Measurements from ENCODE around the gene HEPH. TPM values are rescaled to one million over a fixed set of nuclear protein-coding genes. Genes with fewer than 3 reads are reported as not detected.
"Not testable (repeated sequence)": the region's sequence is repeated elsewhere in the genome, so short reads cannot be mapped to it uniquely, and the experiment has no call there.

The HEPH gene
- 0.10 and 0.30 TPM in 2 replicates for total RNA-seq (2014; rRNA removed; shearing (Covaris generic))

GRCh38 chrX:66163849-66164411 is at the start of gene HEPH:
HEPH (plus strand) TSS chrX:66164247; CDS start chrX:66170571, 6,324 bp downstream.
- Histone ChIP-seq H3K27ac (no peak within 1 kb of the TSS), H3K27me3 (no peaks in the 10 kb centered on the region), H3K4me3 (no peak within 1 kb of the TSS), H3K36me3 (no peaks in the 10 kb centered on the region), H3K4me1 (no peaks in the 10 kb centered on the region), H3K9me3 (replicated peaks) (no peaks in the 10 kb centered on the region)
- DNase-seq, result no peak

DNA sequence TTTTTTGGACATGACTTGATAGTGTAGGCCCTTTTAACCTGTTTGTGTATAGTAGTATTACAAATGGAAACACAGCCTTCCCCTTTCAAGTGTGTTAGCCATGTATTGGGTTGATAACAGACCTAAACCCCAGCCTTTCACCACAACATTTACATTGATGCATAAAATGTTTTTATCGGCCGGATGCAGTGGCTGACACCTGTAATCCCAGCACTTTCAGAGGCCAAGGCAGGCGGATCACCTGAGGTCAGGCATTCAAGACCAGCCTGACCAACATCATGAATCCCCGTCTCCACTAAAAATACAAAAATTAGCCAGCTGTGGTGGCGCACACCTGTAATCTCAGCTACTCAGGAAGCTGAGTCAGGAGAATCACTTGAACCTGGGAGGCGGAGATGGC is 45.3 kb upstream of the HEPH start:
- not testable (repeated sequence) for DNase-seq, H3K27ac ChIP-seq, H3K4me1 ChIP-seq

DNA sequence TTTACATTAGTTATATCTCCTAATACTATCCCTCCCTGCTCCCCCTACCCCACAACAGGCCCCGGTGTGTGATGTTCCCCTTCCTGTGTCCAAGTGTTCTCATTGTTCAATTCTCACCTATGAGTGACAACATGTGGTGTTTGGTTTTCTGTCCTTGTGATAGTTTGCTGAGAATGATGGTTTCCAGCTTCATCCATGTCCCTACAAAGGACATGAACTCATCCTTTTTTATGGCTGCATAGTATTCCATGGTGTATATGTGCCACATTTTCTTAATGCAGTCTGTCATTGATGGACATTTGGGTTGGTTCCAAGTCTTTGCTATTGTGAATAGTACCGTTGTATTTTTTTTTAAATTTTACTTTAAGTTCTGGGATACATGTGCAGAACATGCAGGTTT is 42.7 kb upstream of the HEPH start:
- H3K9me3 ChIP-seq (replicated peaks); H3K36me3 ChIP-seq; H3K27ac ChIP-seq; H3K4me3 ChIP-seq; H3K27me3 ChIP-seq; DNase-seq; H3K4me1 ChIP-seq: not testable (repeated sequence)

More for the DNA sequence above, 45.3 kb upstream of the HEPH start:
- not testable (repeated sequence) for H3K4me3 ChIP-seq; H3K36me3 ChIP-seq; H3K27me3 ChIP-seq; H3K9me3 ChIP-seq (replicated peaks)

DNA sequence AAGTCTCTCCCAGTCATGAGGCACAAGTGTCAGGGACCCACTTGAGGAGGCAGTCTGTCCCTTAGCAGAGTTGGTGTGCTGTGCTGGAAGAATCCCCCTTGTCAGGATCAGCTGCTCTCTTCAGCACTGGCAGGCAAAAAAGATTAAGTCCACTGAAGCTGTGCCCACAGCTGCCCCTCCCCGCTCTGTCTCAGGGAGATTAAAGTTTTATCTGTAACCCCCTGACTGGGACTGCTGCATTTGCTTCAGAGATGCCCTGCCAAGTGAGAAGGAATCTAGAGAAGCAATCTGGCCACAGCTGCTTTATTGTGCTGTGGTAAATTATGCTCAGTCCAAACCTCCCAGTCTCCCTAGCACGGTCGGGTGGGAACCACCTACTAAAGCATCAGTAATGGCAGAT is 37.4 kb upstream of the HEPH start:
- no peaks in the 10 kb centered on the region for H3K9me3 ChIP-seq (replicated peaks)
- peak in 1 of 2 experiments; percentile 1 for DNase-seq
- no peak overlapping the region for H3K27ac ChIP-seq
- H3K27me3 ChIP-seq, result no peaks in the 10 kb centered on the region
- H3K4me3 ChIP-seq, result no peak overlapping the region
- H3K4me1 ChIP-seq, result no peaks in the 10 kb centered on the region
- no peaks in the 10 kb centered on the region for H3K36me3 ChIP-seq

GRCh38 chrX:66130469-66130868 is 33.6 kb upstream of the HEPH start:
- H3K9me3 ChIP-seq (replicated peaks), result no peaks in the 10 kb centered on the region
- no peak for DNase-seq
- no peak overlapping the region for H3K27ac ChIP-seq
- H3K4me1 ChIP-seq, result no peaks in the 10 kb centered on the region
- no peaks in the 10 kb centered on the region for H3K36me3 ChIP-seq
- no peak overlapping the region for H3K4me3 ChIP-seq
- no peaks in the 10 kb centered on the region for H3K27me3 ChIP-seq

DNA sequence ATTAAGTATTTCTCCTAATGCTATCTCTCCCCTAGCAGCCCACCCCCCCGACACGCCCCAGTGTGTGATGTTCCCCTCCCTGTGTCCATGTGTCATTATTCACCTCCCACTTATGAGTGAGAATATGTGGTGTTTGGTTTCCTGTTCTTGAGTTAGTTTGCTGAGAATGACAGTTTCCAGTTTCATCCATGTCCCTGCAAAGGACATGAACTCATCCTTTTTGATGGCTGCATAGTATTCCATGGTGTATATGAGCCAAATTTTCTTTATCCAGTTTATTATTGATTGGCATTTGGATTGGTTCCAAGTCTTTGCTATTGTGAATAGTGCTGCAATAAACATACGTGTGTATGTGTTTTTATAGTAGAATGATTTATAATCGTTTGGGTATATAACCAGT is 28.8 kb upstream of the HEPH start:
- not testable (repeated sequence) for H3K9me3 ChIP-seq (replicated peaks); DNase-seq; H3K27ac ChIP-seq; H3K4me1 ChIP-seq; H3K36me3 ChIP-seq; H3K4me3 ChIP-seq; H3K27me3 ChIP-seq

DNA sequence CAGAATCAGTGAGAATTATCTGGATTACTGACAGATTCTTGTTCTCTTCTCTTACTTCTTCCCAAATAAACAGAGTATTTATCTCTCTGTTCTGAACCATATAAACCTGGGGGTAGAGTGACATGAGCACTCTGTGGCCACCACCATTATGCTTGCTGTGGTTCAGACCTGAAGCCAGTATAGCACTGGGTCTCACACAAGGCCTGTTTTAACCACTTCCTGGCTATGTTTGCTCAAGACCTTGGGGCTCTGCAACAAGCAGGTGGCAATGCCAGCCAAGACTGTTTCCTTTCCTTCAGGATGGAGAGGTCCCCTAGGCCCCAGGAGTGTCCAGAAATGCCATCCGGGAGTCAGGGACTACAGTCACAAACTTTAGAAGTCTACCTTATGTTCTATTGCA is 21.7 kb upstream of the HEPH start:
- Histone ChIP-seq H3K4me3 (no peak overlapping the region), H3K4me1 (no peaks in the 10 kb centered on the region), H3K36me3 (no peaks in the 10 kb centered on the region), H3K27me3 (no peaks in the 10 kb centered on the region), H3K27ac (no peak overlapping the region), H3K9me3 (replicated peaks) (no peaks in the 10 kb centered on the region)
- DNase-seq, result no peak

DNA sequence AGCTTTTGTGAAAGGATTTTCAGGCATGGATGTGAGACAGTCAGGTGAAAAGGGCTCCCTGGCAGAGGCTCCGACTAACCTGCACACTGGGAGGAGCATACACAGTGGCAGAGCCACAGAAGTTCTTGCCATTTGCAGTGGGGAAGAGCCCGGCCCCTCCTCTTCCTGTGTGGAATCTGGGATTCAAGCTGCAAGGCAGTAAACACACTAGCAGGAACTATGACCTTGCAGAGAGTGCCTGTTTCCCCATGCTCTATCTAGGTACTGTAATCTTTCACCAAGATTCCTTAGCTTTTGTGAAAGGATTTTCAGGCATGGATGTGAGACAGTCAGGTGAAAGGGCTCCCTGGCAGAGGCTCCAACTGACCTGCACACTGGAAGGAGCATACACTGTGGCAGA is 19.8 kb upstream of the HEPH start:
- Histone ChIP-seq H3K4me3 (no peak overlapping the region), H3K27me3 (no peaks in the 10 kb centered on the region), H3K4me1 (no peaks in the 10 kb centered on the region), H3K27ac (no peak overlapping the region), H3K36me3 (no peaks in the 10 kb centered on the region), H3K9me3 (replicated peaks) (no peaks in the 10 kb centered on the region)
- no peak for DNase-seq

DNA sequence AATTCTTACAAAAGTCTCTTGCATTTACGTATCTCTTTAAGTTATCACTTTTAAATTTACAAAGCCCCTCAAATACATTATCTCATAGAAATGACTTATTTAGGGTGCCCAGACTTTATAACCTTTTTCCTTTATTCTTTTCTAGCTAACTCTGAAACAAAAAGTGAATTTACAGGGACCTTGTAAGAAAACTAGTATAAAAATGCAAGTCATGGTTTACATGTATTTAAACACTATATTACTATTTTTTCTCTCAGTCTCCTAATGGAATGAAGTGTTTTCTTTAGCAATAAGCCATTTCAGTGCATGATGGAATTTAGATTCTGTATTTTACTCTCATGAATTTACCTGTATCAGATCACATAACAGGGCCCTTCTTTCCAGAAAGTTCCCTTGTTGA is 14.5 kb upstream of the HEPH start:
- H3K27ac ChIP-seq, result no peak overlapping the region
- H3K36me3 ChIP-seq, result no peaks in the 10 kb centered on the region
- no peaks in the 10 kb centered on the region for H3K9me3 ChIP-seq (replicated peaks)
- H3K27me3 ChIP-seq, result no peaks in the 10 kb centered on the region
- no peak overlapping the region for H3K4me3 ChIP-seq
- no peak for DNase-seq
- no peaks in the 10 kb centered on the region for H3K4me1 ChIP-seq

DNA sequence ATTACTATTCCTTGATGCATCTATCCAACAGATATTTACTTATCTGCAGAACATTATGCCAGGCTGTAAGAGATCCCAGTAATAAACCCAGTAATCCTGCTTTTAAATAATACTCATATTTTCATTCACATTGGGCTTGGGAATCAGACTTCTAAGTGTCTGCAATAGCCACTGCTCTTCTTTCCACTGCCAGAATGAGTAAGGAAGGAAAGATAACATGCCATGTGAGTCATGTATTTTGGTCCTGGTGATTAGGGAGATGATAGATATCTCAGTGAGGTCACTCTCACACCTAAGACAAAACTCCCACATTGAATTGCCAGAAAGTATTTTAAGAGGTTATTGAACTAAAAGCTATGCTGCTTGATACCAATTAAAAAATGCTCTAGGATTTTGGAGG is 13.9 kb upstream of the HEPH start:
- Histone ChIP-seq H3K4me1 (no peaks in the 10 kb centered on the region), H3K36me3 (no peaks in the 10 kb centered on the region), H3K4me3 (no peak overlapping the region), H3K27me3 (no peaks in the 10 kb centered on the region), H3K9me3 (replicated peaks) (no peaks in the 10 kb centered on the region), H3K27ac (no peak overlapping the region)
- no peak for DNase-seq

DNA sequence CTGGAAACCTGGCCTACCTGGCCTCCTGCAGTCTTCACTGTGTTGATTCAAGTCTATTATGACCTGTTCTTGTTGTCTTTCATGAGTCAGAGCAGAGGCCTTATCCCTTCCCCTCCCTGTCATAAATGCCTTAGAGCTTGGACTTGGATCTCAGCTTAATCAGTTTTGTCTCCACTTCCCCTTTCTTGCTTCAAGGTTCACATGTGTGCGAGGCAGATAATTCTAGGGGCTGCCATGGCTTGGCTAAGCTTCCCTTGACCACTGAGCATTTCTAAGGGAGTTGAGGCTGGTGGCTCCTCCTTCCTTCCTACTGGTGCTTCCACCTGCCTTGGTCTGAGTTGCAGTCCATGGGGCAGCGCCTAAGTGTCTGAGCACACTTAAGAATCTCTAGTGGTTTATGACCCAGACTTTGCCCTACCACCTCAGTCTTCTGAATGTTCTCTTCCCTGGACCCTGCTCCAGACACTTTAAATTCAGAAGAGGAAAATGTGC is 1.7 kb upstream of the HEPH start:
- Histone ChIP-seq H3K27me3 (no peaks in the 10 kb centered on the region), H3K9me3 (replicated peaks) (no peaks in the 10 kb centered on the region), H3K27ac (no peak overlapping the region), H3K4me1 (no peaks in the 10 kb centered on the region), H3K36me3 (no peaks in the 10 kb centered on the region), H3K4me3 (no peak overlapping the region)
- no peak for DNase-seq

DNA sequence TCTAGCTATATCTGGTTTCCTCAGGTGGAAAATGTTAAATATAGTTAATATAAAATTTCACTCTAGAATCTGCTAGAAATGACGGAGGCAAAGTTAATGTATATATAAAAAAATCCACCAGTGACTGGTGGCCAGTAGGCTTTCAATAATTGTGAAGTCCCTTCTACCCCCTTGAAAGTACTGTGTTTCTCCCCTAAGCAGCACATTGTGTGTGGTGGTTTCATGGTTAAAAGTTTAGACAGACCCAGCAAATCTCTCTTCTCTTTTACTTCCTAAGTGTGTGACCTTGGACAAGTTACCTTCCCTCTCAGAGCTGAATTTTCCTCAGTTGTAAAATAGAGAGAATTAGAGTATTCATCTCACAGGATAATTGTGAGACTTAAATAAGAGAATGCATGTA is 600 bp upstream of the HEPH start:
- no peaks in the 10 kb centered on the region for H3K27me3 ChIP-seq
- no peaks in the 10 kb centered on the region for H3K4me1 ChIP-seq
- H3K27ac ChIP-seq, result no peak overlapping the region
- H3K36me3 ChIP-seq, result no peaks in the 10 kb centered on the region
- H3K4me3 ChIP-seq, result no peak overlapping the region
- H3K9me3 ChIP-seq (replicated peaks), result no peaks in the 10 kb centered on the region
- no peak for DNase-seq

DNA sequence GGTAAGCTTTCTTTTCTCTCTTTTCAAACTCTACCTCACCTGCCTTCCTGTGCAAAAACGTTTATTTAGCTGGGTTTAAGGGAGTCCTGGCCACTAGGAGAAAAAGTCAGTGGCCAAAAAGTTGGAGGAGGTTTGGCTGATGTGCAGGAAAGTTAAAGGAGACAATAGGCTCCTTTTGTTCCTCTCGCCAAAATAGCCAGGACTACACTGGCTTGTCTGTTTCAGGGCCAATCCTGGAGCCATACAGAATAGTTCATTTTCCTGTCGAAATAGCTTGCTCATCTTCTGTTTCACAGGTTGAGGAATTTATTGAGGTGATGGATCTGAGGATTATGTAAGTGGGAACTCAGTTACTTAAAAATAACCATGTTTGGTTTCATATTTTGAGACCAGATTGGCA is 423 bp downstream of the HEPH start:
- Histone ChIP-seq H3K27ac (no peak overlapping the region), H3K4me3 (no peak overlapping the region), H3K36me3 (no peaks in the 10 kb centered on the region), H3K4me1 (no peaks in the 10 kb centered on the region), H3K9me3 (replicated peaks) (no peaks in the 10 kb centered on the region), H3K27me3 (no peaks in the 10 kb centered on the region)
- DNase-seq, result no peak

DNA sequence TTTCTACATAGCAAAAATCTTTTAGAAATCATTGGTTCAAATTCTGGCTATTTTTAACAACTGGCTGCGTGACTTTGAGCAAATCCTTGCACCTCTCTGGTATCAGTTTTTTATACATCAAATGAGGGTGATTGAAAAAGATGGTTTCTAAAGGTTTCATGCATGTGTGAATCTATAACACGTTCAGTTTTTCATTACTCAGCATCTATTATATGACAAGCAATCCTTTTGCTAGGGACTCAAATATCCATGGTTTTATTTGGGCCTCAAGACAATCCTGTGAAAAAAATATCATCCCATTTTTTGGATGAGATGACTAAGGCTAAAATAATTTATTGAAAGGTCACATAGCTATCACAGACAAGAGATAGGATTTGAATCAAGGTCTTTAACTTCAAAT is 884 bp downstream of the HEPH start:
- Histone ChIP-seq H3K36me3 (no peaks in the 10 kb centered on the region), H3K27me3 (no peaks in the 10 kb centered on the region), H3K9me3 (replicated peaks) (no peaks in the 10 kb centered on the region), H3K4me3 (no peak overlapping the region), H3K4me1 (no peaks in the 10 kb centered on the region), H3K27ac (no peak overlapping the region)
- DNase-seq, result no peak

DNA sequence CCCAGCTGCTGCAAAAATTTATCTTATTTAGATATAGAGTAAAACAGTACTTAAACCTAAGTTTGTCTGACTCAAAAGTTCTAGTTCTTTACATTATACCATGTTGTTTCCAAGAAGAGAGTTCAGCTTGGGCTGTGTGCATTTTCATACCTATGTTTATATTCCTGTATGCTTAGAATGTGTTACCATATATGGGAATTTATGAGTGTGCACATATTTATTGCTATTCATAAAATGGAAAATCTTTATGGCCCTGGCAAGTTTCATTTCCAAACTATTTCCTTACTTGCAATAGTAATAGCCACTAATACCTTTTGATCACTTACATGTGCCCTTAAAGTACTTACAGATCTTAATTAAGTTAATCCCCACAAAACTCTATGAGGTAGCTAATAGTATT is 2.6 kb downstream of the HEPH start:
- Histone ChIP-seq H3K27me3 (no peaks in the 10 kb centered on the region), H3K4me1 (no peaks in the 10 kb centered on the region), H3K4me3 (no peak overlapping the region), H3K36me3 (no peaks in the 10 kb centered on the region), H3K9me3 (replicated peaks) (no peaks in the 10 kb centered on the region), H3K27ac (no peak overlapping the region)
- no peak for DNase-seq

DNA sequence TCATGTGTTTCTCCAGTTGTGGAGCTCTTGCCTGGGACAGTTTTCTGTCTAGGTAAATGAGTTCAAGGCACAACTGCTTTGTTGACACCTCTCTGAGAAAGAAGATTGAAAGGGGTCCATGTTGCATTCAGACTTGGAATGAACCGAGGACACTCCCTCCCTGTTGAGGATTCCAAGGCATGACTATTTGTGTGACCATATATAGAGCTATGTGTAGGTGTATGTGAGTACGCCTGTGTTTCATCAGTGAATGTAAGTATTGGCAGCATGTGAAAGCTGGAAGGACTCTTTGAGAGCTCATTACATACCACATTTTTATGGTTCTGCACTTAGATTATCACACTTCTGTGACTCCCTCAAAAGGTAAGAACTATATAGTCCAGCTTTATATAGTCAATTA is 3.4 kb downstream of the HEPH start:
- Histone ChIP-seq H3K36me3 (no peaks in the 10 kb centered on the region), H3K27me3 (no peaks in the 10 kb centered on the region), H3K27ac (no peak overlapping the region), H3K4me1 (no peaks in the 10 kb centered on the region), H3K9me3 (replicated peaks) (no peaks in the 10 kb centered on the region), H3K4me3 (no peak overlapping the region)
- DNase-seq, result no peak
